ENCODE results near the gene PPP1R3D. TPM values are rescaled to one million over a fixed set of nuclear protein-coding genes. Genes with fewer than 3 reads are reported as not detected.

PPP1R3D gene
- total and polyA plus RNA-seq, 2 of the 8 experiments (the other 6 are each of a cell fraction or from before 2014, with no cell fraction given): 1.4 to 3.9 TPM

DNA sequence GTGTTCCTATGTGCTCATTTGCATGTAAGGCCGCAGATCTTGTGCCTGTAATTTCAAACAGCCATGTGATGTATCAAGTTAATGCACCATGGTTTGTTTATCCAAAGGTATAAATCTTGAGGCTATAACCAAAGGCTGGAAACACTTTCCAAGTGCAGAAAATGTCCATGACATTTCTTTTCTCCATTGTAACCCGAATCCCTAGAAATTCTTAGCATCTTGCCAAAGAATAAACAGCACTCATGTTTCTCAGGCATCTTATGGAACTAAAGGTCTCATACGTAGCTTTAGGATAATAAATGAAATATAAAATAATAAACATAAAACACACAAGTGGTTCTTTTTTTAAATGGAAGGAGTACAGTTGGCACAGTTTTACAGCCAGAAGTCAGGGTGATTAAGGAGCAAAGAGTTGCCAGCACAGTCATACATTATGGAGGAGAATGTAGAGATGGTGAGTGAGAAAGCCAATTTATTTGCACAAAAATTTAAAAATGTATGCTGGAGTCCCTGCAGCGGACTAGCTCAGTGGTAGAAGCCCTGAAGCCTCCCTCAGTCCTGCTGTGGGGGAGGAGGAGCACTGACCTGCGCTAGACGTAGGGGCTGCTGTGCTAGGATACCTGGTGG lies 36.2 kb upstream of the PPP1R3D start (continued):
- TF ChIP-seq, protein P1, sequence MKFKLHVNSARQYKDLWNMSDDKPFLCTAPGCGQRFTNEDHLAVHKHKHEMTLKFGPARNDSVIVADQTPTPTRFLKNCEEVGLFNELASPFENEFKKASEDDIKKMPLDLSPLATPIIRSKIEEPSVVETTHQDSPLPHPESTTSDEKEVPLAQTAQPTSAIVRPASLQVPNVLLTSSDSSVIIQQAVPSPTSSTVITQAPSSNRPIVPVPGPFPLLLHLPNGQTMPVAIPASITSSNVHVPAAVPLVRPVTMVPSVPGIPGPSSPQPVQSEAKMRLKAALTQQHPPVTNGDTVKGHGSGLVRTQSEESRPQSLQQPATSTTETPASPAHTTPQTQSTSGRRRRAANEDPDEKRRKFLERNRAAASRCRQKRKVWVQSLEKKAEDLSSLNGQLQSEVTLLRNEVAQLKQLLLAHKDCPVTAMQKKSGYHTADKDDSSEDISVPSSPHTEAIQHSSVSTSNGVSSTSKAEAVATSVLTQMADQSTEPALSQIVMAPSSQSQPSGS (IDR thresholded peaks at IDR 0.05; ENCODE audit: low read length): no peak
- TF ChIP-seq GTF2F1 (IDR thresholded peaks at IDR 0.05; ENCODE audit: borderline replicate concordance, low read depth, low read length): no peak

Measured in H1 (cell line).